Cardiac fibroblast (primary cell): ENCODE data around the gene MDN1.

Experiments
- DNase-seq, 2 donors: peaks; one replicate each; pipeline versions ENCODE4 v3.0.0 to v3.0.0-alpha.2; 2010; ENCODE audit warnings: low read depth in 2 of 2
- H3K4me3 ChIP-seq, 2 donors: replicated peaks in 1 of 2; 1 replicate in 1 of 2; 2 replicates in 1 of 2; pipeline ENCODE4 v1.5.1; 2011; ENCODE audit warnings: low read depth in 2 of 2, low read length in 2 of 2, mild to moderate bottlenecking in 2 of 2, moderate library complexity in 1 of 2
- CTCF ChIP-seq: IDR thresholded peaks from one replicate; pipeline ENCODE4 v1.5.1; 2011; ENCODE audit warnings: low read depth, mild to moderate bottlenecking, low read length, inconsistent platforms

MDN1 gene

GRCh38 chr6:89662659-89663223, 156.9 kb downstream of the MDN1 start:
- no peak for TF ChIP-seq CTCF
- no peak for DNase-seq
- H3K4me3 ChIP-seq = no peak overlapping the region

DNA sequence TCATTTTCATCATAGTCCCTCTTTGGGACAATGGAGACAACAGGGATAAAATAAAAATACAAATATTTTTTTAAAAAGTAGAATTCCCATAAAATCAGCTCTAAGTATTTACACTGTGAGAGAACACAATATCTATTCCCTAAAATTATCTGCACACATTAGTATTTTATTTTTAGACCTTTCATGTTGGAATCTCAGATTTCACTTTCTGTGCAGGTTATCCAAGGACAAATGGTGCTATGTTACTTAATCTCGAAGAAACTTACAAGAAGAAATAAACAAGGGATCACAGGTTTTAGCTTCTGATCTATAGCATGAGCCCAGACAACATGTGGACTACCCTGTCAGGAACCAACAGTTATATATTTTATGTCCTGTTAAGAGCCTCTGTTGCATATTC, 158.0 kb downstream of the MDN1 start:
- TF ChIP-seq CTCF = no peak
- DNase-seq = no peak
- H3K4me3 ChIP-seq = no peak overlapping the region

GRCh38 chr6:89660981-89661380, 158.6 kb downstream of the MDN1 start:
- H3K4me3 ChIP-seq = no peak overlapping the region
- TF ChIP-seq CTCF = no peak
- DNase-seq = no peak

GRCh38 chr6:89657445-89658158, 162.0 kb downstream of the MDN1 start:
- DNase-seq = no peak
- H3K4me3 ChIP-seq = no peak overlapping the region
- no peak for TF ChIP-seq CTCF

DNA sequence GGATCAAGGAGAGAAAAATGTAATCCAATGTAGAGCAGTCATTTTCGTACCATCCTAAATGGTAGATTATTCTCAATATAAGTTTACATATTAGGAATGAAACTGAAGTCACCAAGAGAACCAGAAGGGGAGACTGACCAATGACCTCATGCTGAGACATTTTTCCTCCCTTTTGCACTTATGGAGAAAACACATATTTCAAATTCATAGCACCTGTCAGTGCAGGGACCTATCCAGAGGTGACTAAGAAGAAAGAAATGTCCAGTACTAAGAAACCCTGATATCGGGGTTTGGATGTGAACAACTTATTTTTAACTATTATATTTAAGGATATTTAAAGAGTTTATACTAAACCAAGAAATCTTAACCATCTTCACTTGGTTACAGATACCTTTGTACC, 164.5 kb downstream of the MDN1 start:
- no peak for DNase-seq

GRCh38 chr6:89650579-89650978, 169.0 kb downstream of the MDN1 start:
- H3K4me3 ChIP-seq = no peak overlapping the region
- DNase-seq = no peak
- TF ChIP-seq CTCF = no peak

More for the DNA sequence above, 164.5 kb downstream of the MDN1 start:
- H3K4me3 ChIP-seq = no peak overlapping the region
- TF ChIP-seq CTCF = no peak
